Adrenal gland (tissue), 12 donors: ENCODE data around the gene TLCD1. TPM values are rescaled to one million over a fixed set of nuclear protein-coding genes. Genes with fewer than 3 reads are reported as not detected.

Source experiments
- DNase-seq, 7 donors: peaks; one replicate each; pipeline ENCODE4 v3.0.0-alpha.2; 2019 to 2020
- H3K27ac ChIP-seq, 5 donors: fragments of 200-600 bp; sonication (generic) in 4 of 5; 1 replicate in 3 of 5; 2 replicates in 2 of 5; pipeline versions ENCODE4 v1.5.1 to v1.8.0; 2016 to 2020; ENCODE audit warnings: mild to moderate bottlenecking in 1 of 5
- H3K27me3 ChIP-seq: fragments of 200-600 bp; 2 replicates; pipeline ENCODE4 v1.8.0; 2021
- H3K36me3 ChIP-seq, 2 donors: fragments of 200-600 bp; replicated peaks in 1 of 2; 1 replicate in 1 of 2; 2 replicates in 1 of 2; pipeline versions ENCODE4 v1.5.1 to v1.8.0; 2018 to 2022
- H3K4me1 ChIP-seq, 2 donors: fragments of 200-600 bp; replicated peaks in 1 of 2; 1 replicate in 1 of 2; 2 replicates in 1 of 2; pipeline versions ENCODE4 v1.5.1 to v1.8.0; 2018 to 2021
- H3K4me3 ChIP-seq, 4 donors: fragments of 200-600 bp; sonication (generic) in 3 of 4; one replicate each; pipeline ENCODE4 v1.5.1; 2016 to 2018
- H3K9me3 ChIP-seq, 3 donors: fragments of 200-600 bp; sonication (generic) in 1 of 3; replicated peaks in 1 of 3; 1 replicate in 2 of 3; 2 replicates in 1 of 3; pipeline versions ENCODE4 v1.5.1 to v1.8.0; 2016 to 2021
- POLR2A ChIP-seq, 2 donors: fragments of 450-650 bp; IDR thresholded peaks; one replicate each; pipeline ENCODE4 v1.6.1; 2017; ENCODE audit warnings: antibody characterized with exemption in 2 of 2, mild to moderate bottlenecking in 2 of 2, moderate library complexity in 1 of 2
- WGBS, 4 donors: extraction: QIAGEN DNeasy Blood & Tissue Kit in 2 of 4; methylation state at CpG; one replicate each; pipeline versions ENCODE4 v1.1.5 to v1.1.7; 2013 to 2017; 5-methylcytosine and 5-hydroxymethylcytosine counted together
- intact Hi-C, 2 donors: fragments of 100-400 bp; cut with DNase I; formaldehyde crosslinking; loops; one replicate each; pipeline versions ENCODE4 v1.14.1 to v1.15.0; 2022 to 2023
- polyA plus RNA-seq, 3 donors: library from polyadenylated mRNA; stranded (reverse); fragments of 200-250 nt in 2 of 3; fragments of 350-450 nt in 1 of 3; fragmentation: Illumina TruSeq in 1 of 3; extraction: RNeasy Lipid Tissue Mini Kit (QIAGEN cat#74804) in 1 of 3; gene quantifications; one replicate each; pipeline ENCODE4 v1.2.3, GENCODE V29; 2013 to 2014
- total RNA-seq, 9 donors: library from RNA; depleted of rRNA in 4 of 9; stranded (reverse); fragments of >200 nt in 4 of 9; fragments of 120-200 nt in 1 of 9; fragmentation: NEBNext Ultra II Directional in 1 of 9; extraction: Animal tissue kit (Norgen Biotek cat#: 25700) in 1 of 9; gene quantifications; one replicate each; pipeline versions ENCODE4 v1.1.0 to v1.2.4, GENCODE V29; 2013 to 2023
- TF ChIP-seq, protein P1 (sequence below), 6 experiments: fragments of 450-650 bp in 4 of 6; fragments of 200-600 bp in 2 of 6; sonication (generic) in 1 of 6; IDR thresholded peaks; 1 replicate in 5 of 6; 2 replicates in 1 of 6; pipeline versions ENCODE4 v1.5.1 to v1.8.0; 2016 to 2021; ENCODE audit warnings: antibody characterized with exemption in 6 of 6, mild to moderate bottlenecking in 2 of 6, moderate library complexity in 1 of 6
- donor health status: healthy with polysubstance abuse.
- donor health status: Bipolar disorder and iron deficiency.
- donor health status: DM: yes; HTN: yes; CAD: no.
- donor health status: DM: no; HTN: no; CAD: no.
- donor health status: DM: no; HTN: no; CAD: no.
- donor health status: DM: yes; HTN: yes; CAD: no.

Gene TLCD1
- total and polyA plus RNA-seq, 12 donors: 0.52 to 18.8 (median 5.9) TPM

DNA sequence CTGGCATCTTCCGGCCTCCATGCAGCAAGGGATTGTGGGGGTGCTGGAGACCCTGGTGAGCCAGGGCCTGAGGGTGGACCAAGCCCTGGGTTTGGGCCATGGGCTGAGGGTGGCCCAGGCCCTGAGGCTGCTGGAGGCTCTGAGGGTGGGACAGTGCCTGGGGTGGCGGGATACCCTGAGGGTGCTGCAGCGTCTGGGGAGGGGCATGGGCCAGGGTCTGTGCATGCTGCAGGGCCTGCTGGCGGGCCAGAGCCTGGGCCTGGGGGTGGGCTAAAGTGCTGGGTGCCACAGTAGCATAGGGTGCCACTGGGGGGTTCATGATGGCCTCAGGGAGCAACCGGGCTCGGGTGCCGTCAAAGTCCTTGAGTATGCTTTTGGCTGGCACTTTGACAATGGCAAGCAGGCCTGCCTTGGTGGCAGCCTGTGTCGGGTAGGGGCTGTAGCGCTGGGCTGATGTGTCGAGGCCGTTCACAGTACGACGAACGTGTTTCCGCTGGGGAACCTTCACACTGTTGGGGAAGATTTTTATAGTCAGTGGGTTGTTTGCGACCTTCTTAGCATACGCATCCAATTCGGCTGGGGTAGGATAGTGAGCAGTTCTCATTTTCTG is 33.3 kb upstream of the TLCD1 start:
- Histone ChIP-seq H3K36me3 (peaks cover 0 to 24% of the 10 kb centered on the region in 2 donors), H3K4me1 (peaks cover 0 to 5% of the 10 kb centered on the region in 2 donors), H3K27ac (no peak overlapping the region), H3K4me3 (no peak overlapping the region), H3K27me3 (no peaks in the 10 kb centered on the region), H3K9me3 (no peaks in the 10 kb centered on the region)
- intact Hi-C loops: loop anchor here in 1 of 2 donors (10.0 kb wide), 2 partner anchors 85 to 155 kb away; partner anchors contain the start of gene FAM222B
- TF ChIP-seq, protein P1, sequence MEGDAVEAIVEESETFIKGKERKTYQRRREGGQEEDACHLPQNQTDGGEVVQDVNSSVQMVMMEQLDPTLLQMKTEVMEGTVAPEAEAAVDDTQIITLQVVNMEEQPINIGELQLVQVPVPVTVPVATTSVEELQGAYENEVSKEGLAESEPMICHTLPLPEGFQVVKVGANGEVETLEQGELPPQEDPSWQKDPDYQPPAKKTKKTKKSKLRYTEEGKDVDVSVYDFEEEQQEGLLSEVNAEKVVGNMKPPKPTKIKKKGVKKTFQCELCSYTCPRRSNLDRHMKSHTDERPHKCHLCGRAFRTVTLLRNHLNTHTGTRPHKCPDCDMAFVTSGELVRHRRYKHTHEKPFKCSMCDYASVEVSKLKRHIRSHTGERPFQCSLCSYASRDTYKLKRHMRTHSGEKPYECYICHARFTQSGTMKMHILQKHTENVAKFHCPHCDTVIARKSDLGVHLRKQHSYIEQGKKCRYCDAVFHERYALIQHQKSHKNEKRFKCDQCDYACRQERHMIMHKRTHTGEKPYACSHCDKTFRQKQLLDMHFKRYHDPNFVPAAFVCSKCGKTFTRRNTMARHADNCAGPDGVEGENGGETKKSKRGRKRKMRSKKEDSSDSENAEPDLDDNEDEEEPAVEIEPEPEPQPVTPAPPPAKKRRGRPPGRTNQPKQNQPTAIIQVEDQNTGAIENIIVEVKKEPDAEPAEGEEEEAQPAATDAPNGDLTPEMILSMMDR (IDR thresholded peaks at IDR 0.05): no peak
- TF ChIP-seq POLR2A (IDR thresholded peaks at IDR 0.05): no peak
- 78 to 94% (median 85%) methylated on average over 11 to 18 of the region's 18 CpGs for WGBS, 4 donors
- DNase-seq: no peak

DNA sequence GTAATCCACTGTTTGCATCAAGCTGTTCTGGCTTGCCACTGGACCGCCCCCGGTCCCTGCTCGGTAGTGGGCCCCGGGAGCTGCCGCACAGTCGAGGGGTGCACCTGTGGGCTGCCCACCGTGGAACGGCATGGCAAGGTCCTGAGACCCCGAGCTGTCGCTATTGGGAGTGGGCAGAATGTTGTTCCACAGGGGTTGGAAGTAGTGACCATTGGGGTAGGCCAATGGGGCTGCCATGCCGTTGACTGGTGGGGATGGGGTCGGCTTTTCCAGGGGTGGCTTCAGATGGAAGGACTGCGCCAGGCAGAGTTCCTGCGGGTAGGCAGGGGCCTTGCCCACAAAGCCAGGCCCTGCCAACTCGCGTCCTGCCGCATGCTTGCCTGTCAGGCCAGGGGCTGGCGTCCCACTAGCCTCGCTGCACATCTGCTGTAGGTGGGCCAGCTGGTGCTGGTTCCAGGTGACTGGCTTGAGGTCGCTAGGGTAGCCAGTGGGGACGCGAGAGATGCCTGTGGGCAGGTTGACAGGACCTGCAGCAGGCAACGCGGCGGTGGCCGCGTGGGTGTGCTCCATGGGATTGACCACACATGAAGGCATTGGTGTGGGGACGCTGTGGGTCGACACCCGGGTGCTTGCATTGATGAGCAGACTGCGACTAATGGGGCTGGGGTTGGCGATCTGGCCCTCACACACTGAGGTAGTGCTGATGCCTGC is 32.5 kb upstream of the TLCD1 start:
- H3K9me3 ChIP-seq: no peaks in the 10 kb centered on the region
- no peak for DNase-seq
- no peak for TF ChIP-seq POLR2A (IDR thresholded peaks at IDR 0.05)
- TF ChIP-seq, protein P1 (IDR thresholded peaks at IDR 0.05): no peak
- H3K27ac ChIP-seq: no peak overlapping the region
- H3K4me3 ChIP-seq: no peak overlapping the region
- WGBS, 4 donors: 96 to 97% (median 96%) methylated on average over 21 to 32 of the region's 32 CpGs
- intact Hi-C loops: loop anchor here in 1 of 2 donors (10.0 kb wide), 2 partner anchors 86 to 156 kb away; partner anchors contain the start of gene FAM222B
- H3K4me1 ChIP-seq: no peaks in the 10 kb centered on the region
- no peaks in the 10 kb centered on the region for H3K27me3 ChIP-seq
- peaks cover 0 to 24% of the 10 kb centered on the region in 2 donors for H3K36me3 ChIP-seq

DNA sequence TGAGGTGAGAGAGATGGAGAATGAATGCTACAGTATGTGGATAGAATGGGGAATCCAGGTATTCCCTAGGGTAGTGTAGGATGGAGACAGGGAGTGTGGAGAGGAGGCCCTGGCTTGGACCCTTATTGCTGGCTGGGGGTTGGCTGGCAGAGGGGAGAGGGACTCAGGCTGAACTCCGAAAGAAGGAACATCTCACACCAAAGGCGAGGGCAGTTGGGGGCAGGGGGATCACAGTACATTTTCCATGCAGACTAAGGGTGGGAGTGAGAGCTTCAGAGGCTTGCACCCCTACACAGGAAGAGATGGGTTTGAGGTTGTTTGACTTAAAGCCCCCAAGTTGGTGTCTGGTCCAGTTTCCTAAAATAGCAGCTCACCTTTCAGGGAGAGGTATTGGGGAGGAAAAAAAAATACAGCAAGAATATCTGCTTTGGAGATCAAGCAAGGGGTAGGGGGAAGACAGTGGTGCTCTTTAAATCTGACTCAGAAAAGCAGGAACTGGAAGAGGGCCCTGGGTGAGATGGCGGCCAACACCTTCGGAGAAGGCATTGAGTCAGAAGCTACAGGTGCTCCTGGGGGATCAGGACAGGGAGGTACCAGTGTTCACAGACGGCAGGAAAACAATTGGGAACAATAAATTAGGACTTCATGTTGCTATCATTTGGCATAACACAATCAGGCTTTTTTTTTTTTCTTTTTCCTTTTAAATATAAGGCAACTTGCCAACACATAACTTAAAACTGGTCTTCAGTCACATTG is 30.2 kb upstream of the TLCD1 start:
- Histone ChIP-seq H3K27ac (no peak overlapping the region), H3K9me3 (no peaks in the 10 kb centered on the region), H3K27me3 (no peaks in the 10 kb centered on the region), H3K4me3 (no peak overlapping the region), H3K36me3 (peaks cover 0 to 24% of the 10 kb centered on the region in 2 donors), H3K4me1 (no peaks in the 10 kb centered on the region)
- TF ChIP-seq, protein P1 (IDR thresholded peaks at IDR 0.05): no peak
- intact Hi-C loops: loop anchor here in 1 of 2 donors (10.0 kb wide), 2 partner anchors 89 to 159 kb away; partner anchors contain the start of gene FAM222B
- no peak for DNase-seq
- 71 to 79% (median 75%) methylated on average over 5 of the region's 5 CpGs for WGBS, 4 donors

DNA sequence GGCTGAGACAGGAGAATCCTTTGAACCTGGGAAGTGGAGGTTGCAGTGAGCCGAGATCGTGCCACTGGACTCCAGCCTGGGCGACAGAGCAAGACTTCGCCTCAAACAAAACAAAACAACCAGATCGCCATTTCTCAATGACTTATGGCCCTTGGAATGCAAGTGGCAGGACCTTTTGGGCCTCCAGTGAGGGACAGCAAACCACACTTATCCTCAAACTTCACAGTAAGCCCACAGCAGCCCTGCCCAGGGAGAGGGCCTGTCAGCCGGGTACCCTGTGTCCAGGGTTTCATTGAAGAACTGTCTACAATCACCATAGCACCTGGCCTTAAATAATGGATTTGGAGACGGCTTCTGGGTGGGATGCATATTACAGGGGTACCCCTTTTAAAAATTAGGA is 29.5 kb upstream of the TLCD1 start:
- DNase-seq: no peak
- Histone ChIP-seq H3K4me3 (no peak overlapping the region), H3K4me1 (no peaks in the 10 kb centered on the region), H3K27me3 (no peaks in the 10 kb centered on the region), H3K36me3 (peaks cover 0 to 24% of the 10 kb centered on the region in 2 donors), H3K9me3 (no peaks in the 10 kb centered on the region), H3K27ac (no peak overlapping the region)
- intact Hi-C loops: loop anchor here in 1 of 2 donors (10.0 kb wide), 2 partner anchors 89 to 159 kb away; partner anchors contain the start of gene FAM222B
- WGBS, 4 donors: 80 to 91% (median 86%) methylated on average over 3 to 7 of the region's 7 CpGs
- no peak for TF ChIP-seq POLR2A (IDR thresholded peaks at IDR 0.05)
- TF ChIP-seq, protein P1 (IDR thresholded peaks at IDR 0.05): no peak
